ENCODE measurements around the gene DDX3X. TPM values are rescaled to one million over a fixed set of nuclear protein-coding genes. Genes with fewer than 3 reads are reported as not detected.

The DDX3X gene
- polyA plus RNA-seq, 1 donor, result 161 TPM

GRCh38 chrX:41412261-41413081, 78.5 kb downstream of the DDX3X start:
- no peak for DNase-seq (ENCODE audit: low read depth)

Other genes starting within 250 kb of the DDX3X start
- 48.2 TPM for gene USP9X, start 248.7 kb upstream of the DDX3X start, polyA plus RNA-seq (ENCODE audit: insufficient read length)
- gene NYX, start 113.2 kb downstream of the DDX3X start, polyA plus RNA-seq (ENCODE audit: insufficient read length), result not detected